Ureter (tissue), 1 donor: ENCODE measurements around the gene BEX3. TPM values are rescaled to one million over a fixed set of nuclear protein-coding genes. Genes with fewer than 3 reads are reported as not detected.

ENCODE experiments used
- DNase-seq: peaks from one replicate; pipeline ENCODE4 v3.0.0-alpha.2; 2020; ENCODE audit warnings: low spot score
- total RNA-seq: library from RNA; stranded (reverse); gene quantifications from one replicate; pipeline ENCODE4 v1.2.4, GENCODE V29; 2023
- donor health status: DM: yes; HTN: yes; CAD: no.

Gene BEX3
- total RNA-seq, 1 donor from 2014 or later: 111 TPM

DNA sequence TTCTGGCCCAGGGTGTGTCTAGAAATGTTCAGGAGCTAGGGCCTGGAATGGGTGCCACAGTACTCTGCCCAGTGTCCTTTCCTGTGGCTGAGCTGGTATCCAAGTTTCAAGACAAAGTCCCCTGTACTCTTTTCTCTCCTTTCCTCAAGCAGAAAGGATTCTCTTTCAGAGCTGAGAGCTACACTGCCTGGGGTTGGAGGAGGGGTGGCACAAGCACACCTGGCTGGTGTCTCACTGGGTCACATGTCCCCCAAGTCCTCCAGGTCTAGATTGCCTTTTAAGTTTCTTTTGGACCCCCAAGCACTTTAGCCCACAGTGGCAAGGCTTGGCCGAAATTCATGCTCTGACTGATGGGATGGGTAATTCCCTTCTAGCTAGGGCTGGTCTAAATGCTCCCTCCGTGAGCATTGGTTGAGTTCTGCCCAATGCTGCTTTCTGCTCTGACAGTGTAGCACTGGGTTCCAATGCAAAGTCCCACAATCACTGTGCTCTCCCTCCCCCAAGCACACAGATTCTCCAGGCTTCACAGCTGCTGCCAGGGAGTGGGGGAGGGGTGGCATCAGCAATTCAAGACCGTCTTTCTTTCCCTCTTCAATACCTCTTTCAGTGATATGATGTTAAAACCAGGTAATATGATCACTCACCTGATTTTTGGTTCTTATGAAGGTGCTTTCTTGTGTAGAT lies 47.8 kb downstream of the BEX3 start:
- no peak for DNase-seq

Other genes starting within 250 kb of the BEX3 start
- 51.2 TPM for gene BEX4, start 161.4 kb upstream of the BEX3 start, total RNA-seq
- 54.7 TPM for gene TCEAL8, start 121.4 kb upstream of the BEX3 start, total RNA-seq
- 1.1 TPM for gene TCEAL5, start 99.8 kb upstream of the BEX3 start, total RNA-seq
- gene BEX2, start 65.5 kb upstream of the BEX3 start, total RNA-seq: 16.5 TPM
- gene TCEAL7, start 46.3 kb upstream of the BEX3 start, total RNA-seq: 7.9 TPM
- 52.1 TPM for gene TCEAL9, start 20.0 kb upstream of the BEX3 start, total RNA-seq
- gene RAB40A, start 143.0 kb downstream of the BEX3 start, total RNA-seq: 2.8 TPM
- gene TCEAL4, start 209.0 kb downstream of the BEX3 start, total RNA-seq: 145 TPM
- 49.1 TPM for gene TCEAL3, start 231.4 kb downstream of the BEX3 start, total RNA-seq